Measurements from ENCODE around the gene SCGN. TPM values are rescaled to one million over a fixed set of nuclear protein-coding genes. Genes with fewer than 3 reads are reported as not detected.

SCGN gene
- total and polyA plus RNA-seq, 2 of the 4 experiments (the other 2 are of a cell fraction): not detected

GRCh38 chr6:25749837-25750236 is 97.8 kb downstream of the SCGN start:
- ChIA-PET CTCF (no interaction called here), POLR2A (ENCODE audit: unreplicated experiment) (no interaction called here)
- no peak overlapping the region for H2BK15ac ChIP-seq (ENCODE audit: low read depth, low read length)
- no peaks in the 10 kb centered on the region for H3K9me3 ChIP-seq (ENCODE audit: control insufficient read depth, insufficient read depth, low read length)
- no peak overlapping the region for H3K23ac ChIP-seq (ENCODE audit: low read depth, low read length)
- in situ Hi-C loops (cut with MboI; ENCODE audit: low sequenced_read_pairs) (no loop called here), dilution Hi-C loops (cut with HindIII; ENCODE audit: low sequenced_read_pairs, unreplicated experiment) (no loop called here), intact Hi-C loops (cut with micrococcal nuclease) (no loop called here)
- H2BK120ac ChIP-seq (ENCODE audit: low read depth, low read length): no peak overlapping the region
- no peak overlapping the region for H3K4me2 ChIP-seq (ENCODE audit: low read depth, low read length)
- H3K36me3 ChIP-seq (ENCODE audit: control insufficient read depth, insufficient read depth, low read length): no peaks in the 10 kb centered on the region
- no peak for DNase-seq
- no peak overlapping the region for H3K4me3 ChIP-seq (ENCODE audit: insufficient read depth, low read depth, low read length)
- no peaks in the 10 kb centered on the region for H3K27me3 ChIP-seq (ENCODE audit: control insufficient read depth, insufficient read depth, low read length)
- H4K91ac ChIP-seq (ENCODE audit: insufficient read depth, low read depth, low read length): no peak overlapping the region
- no peak for ATAC-seq (ENCODE audit: low read depth)
- H4K8ac ChIP-seq (ENCODE audit: low read depth in 2 of 2, low read length in 2 of 2): no peak overlapping the region
- no peak overlapping the region for H4K5ac ChIP-seq (ENCODE audit: low read depth, low read length)
- no peak overlapping the region for H3K18ac ChIP-seq (ENCODE audit: low read depth, low read length)
- no peak overlapping the region for H3K9ac ChIP-seq (ENCODE audit: low read depth, low read length)
- H2AFZ ChIP-seq (replicated peaks; ENCODE audit: low read length, poor library complexity): no peak overlapping the region
- TF ChIP-seq MXI1 (IDR thresholded peaks at IDR 0.05; ENCODE audit: borderline replicate concordance, low read depth, low read length): no peak
- H3K4me1 ChIP-seq (ENCODE audit: control insufficient read depth, insufficient read depth, low read length): no peaks in the 10 kb centered on the region
- no peaks in the 10 kb centered on the region for H3K9me1 ChIP-seq (ENCODE audit: insufficient read depth, low read length)
- H3K79me1 ChIP-seq (ENCODE audit: low read depth in 1 of 2, low read length in 2 of 2): no peaks in the 10 kb centered on the region
- no peak overlapping the region for H2AK5ac ChIP-seq (ENCODE audit: low read depth, low read length)
- H2BK20ac ChIP-seq (ENCODE audit: low read depth, low read length): no peak overlapping the region
- H2BK5ac ChIP-seq (ENCODE audit: low read depth, low read length, poor library complexity, severe bottlenecking): no peak overlapping the region
- no peaks in the 10 kb centered on the region for H4K20me1 ChIP-seq (ENCODE audit: insufficient read depth, low read length)
- no peak overlapping the region for H2AK9ac ChIP-seq (replicated peaks; ENCODE audit: low read depth, low read length, poor library complexity)
- no peak overlapping the region for H3K4ac ChIP-seq (ENCODE audit: low read depth, low read length)
- H3K14ac ChIP-seq (replicated peaks; ENCODE audit: low read depth, low read length): no peak overlapping the region
- no CpG with 5 or more reads among the region's 2 CpGs for WGBS, 2 experiments (ENCODE audit: extremely low coverage in 2 of 2, insufficient read length in 1 of 2)
- no peak overlapping the region for H3K56ac ChIP-seq (ENCODE audit: extremely low read depth, insufficient read depth, low read length)
- BruUV-seq (replicated peaks): no TSS peak
- no peak overlapping the region for H3K27ac ChIP-seq (ENCODE audit: insufficient read depth, low read length)
